Dermis blood vessel endothelial cell (primary cell): ENCODE data around the gene TLR6. TPM values are rescaled to one million over a fixed set of nuclear protein-coding genes. Genes with fewer than 3 reads are reported as not detected.
"Not testable (repeated sequence)": the region's sequence is repeated elsewhere in the genome, so short reads cannot be mapped to it uniquely, and the experiment has no call there.

Source experiments
- DNase-seq: peaks from one replicate; pipeline ENCODE4 v3.0.0; 2010
- total RNA-seq: library from RNA; depleted of rRNA; stranded (reverse); fragments of >200 nt; gene quantifications from 2 replicates; pipeline ENCODE4 v1.2.3, GENCODE V29; 2014

TLR6 gene
- total RNA-seq, 1 donor from 2014 or later = 0.17 TPM

DNA sequence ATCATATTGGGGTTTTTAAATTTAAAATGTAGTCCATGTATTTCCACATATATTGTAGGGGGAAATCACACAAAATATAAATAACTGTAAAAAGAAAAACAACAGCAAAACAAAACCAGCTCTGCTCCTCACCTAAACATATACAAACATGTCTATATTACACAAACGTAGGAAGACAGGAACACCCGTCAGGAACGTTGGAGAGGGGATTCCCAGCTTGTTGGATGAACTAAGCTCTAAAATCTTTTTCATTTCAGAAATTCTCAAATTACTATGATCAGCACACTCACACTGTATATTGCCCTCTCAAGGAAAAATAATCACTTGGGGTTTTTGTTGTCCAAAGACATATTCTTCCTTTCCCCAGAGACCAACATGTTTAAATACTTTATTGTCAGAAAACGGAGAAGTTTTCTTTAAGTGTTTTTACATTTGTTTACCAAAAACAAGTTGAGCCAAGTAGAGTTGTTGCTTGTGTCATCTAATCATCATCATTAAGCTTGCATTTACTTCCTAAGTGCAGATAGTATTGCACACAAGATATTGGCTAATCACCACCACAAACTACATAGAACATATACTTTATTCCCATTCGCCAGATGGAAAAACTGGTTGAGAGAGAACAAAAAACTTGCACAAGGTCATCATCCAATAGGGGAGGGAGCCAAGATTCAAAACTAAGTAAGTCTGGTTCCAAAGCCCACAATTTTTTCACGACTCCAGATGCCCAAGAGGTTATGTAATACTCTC lies 71.4 kb downstream of the TLR6 start:
- DNase-seq = no peak

DNA sequence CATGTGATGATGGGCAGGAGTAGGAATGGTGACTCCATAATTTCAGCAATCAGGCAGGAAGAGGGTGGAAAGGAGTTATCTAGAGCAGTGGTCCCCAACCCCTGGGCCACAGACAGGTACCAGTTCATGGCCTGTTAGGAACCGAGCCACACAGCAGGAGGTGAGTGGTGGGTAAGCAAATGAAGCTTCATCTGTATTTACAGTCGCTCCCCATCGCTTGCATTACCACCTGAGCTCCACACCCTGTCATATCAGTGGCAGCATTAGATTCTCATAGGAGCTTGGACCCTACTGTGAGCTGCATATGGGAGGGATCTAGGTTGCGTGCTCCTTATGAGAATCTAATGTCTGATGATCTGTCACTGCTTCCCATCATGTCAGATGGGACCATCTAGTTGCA lies 72.5 kb downstream of the TLR6 start:
- DNase-seq = no peak

DNA sequence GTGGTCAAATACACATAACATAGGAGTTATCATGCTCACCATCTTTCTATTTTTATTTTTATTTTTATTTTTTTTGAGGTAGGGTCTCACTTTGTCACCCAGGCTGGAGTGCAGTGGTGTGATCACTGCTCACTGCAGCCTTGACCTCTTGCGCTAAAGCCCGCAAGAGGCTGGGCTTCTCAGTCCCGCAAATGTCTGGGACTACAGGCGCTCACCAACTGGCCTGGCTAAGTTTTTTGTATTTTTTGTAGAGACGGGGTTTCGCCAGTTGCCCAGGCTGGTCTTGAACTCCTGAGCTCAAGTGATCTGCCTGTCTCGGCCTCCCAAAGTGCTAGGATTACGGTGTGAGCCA lies 73.5 kb downstream of the TLR6 start:
- no peak for DNase-seq

DNA sequence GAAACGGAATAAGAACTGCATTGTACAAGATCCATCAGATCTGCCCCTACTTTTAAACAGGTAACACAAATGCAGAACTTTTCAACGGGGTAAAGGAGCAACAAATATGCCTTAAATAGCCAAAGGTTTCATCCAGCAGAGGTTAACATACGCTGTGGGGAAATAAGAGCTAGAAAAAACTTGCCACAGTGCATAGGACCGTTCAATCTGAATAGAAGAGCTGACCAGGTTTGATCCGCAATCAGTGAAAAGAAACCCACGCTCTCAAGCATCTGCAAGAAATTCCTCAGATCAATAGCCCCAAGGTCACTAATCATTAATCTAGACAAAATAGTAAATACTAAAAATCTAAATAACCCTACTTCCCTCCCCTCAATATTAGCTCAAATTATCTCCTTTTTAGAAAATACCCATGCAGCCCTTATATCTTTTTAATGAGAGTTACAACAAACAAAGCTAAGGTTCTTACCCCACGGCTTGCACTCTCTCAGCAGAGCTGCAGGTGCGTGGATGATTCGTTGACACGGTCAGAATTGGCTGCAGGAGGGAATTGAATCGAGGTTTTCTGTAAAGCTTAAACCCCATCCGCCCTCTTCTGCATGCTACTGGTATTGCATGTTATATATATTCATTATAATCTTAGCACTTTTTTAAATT lies 74.0 kb downstream of the TLR6 start, which contains the start of gene TLR10:
Gene TLR10, minus strand, starts transcription at position 539 of the 657 bp plus-strand sequence. CDS start 7,400 bp downstream, outside the sequence.
- DNase-seq = peak; percentile 72

DNA sequence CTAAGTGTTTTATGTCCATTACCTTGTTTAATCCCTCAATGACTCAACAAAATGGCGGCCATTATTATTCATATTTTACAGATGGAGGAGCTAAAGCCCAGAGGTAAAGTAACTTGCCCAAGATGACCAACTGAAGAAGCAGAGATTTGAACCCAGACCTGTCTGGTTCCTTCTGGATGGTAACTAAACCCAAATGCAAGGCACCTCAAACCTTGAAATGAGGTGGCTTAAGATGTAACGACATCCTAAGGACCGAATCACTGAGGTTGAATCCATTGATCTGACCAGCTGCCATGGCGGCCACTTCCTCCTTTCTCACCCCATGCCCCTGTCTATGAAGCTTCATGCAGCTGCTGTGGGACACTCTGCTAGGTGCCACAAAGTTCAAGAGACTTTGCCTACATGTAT lies 74.8 kb downstream of the TLR6 start:
- DNase-seq = no peak

DNA sequence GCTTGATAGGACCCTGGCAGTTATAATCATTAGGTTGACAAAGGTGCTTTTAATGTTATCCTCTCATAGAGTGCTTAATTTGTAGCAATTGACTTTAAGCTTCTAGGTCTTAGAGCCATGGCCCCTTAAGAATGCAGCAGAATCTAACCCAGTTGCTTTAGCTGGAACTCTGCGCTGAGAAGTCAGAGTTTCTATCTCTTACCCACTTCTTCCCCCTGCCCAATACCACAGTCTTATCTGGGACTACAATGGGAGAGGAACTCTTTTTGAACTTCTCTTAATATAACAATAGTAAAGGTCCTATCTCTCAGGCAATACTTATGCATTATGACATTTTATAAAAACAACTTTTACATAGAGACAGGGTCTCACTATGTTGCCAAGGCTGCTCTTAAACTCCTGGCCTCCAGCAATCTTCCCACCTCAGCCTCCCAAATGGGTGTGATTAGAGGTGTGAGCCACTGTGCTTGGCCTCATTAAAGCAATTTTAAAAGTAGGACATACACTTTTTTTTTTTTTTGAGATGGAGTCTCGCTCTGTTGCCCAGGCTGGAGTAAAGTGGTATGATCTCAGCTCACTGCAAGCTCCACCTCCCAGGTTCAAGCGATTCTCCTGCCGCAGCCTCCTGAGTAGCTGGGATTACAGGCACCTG lies 75.7 kb downstream of the TLR6 start:
- no peak for DNase-seq

DNA sequence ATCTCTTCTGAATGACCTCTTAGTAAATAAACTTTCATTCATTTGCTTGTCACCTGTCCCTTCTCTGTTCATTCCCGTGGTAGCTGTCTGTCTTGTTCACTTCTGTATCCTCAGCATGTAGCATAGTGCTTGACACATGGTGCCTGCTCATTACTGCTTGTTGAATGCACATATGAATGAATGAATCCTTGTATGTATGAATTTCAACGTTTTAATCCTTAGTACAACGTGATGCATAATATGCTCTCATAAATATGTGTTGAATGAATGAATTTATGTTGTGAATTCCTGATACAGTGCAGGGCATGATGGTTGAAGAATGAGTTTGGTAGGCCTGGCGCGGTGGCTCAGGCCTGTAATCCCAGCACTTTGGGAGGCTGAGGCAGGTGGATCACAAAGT lies 76.8 kb downstream of the TLR6 start:
- DNase-seq = no peak

DNA sequence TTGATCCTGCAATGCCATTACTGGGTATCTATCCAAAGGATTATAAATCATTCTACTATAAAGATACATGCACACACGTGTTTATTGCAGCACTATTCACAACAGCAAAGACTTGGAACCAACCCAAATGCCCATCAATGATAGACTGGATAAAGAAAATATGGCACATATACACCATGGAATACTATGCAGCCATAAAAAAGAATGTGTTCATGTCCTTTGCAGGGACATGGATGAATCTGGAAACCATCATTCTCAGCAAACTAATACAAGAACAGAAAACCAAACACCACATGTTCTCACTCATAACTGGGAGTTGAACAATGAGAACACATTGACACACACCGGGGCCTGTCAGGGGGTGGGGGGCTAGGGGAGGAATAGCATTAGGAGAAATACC lies 78.7 kb downstream of the TLR6 start:
- DNase-seq = not testable (repeated sequence)

DNA sequence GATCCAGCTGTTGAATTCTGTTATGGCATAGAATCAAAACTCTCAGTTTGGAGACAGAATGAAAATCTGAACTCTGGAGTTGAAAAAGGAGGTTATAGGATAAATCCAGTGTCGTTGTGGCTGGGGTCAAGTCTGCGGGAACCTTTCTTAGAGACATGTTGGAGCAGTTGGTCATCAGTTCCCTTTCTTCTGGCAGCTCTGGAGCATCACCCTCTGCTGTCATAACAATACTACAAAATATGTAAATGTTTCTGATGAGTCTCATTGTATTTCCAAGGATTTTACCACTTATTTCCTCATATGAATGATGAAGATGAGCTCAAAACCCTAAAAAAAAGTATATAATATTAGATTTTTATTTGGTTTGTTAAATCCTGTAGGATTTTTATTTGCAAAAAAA lies 81.3 kb downstream of the TLR6 start:
- DNase-seq = no peak

DNA sequence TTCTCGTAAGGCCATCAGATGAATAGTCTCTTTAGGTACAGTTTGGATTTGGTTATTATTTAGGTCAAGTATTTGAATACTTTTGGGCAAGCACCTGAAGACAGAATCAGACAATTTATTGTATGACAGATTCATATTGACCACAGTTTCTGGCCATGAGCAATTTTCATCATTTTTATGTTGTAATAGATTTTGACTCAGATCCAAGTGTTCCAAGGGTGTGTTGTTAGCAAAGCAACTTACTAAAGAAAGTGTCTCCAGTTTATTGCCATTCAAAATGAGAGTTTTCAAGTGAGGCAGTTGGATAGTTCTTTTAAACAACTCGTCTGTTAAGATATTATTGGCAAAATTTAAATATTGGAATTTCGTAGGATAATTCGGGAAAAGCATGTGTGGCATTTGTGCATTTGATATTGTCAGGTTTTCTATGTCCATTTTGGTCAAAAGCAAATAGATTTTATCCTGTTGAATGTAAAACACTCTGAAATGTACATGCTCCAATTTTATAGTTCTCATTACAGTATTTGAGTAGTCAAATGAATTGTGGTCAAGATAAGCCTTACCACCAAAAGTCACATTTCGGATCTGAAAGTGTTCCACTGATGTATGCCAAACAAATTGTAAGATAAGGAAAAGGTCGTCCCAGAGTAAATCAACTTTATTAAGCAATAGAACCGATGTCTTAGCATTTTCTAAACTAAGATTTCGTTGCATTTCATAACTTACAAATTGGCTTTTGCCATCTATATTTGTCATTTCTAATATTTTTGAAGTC lies 82.2 kb downstream of the TLR6 start:
- DNase-seq = no peak

Other genes with a start within 250 kb of the TLR6 start
- gene KLF3, start 192.6 kb downstream of the TLR6 start, total RNA-seq = 26.4 and 32.7 TPM in 2 replicates
- not detected in 2 replicates for gene TLR10, start 73.8 kb downstream of the TLR6 start, total RNA-seq
- gene TLR1, start 52.0 kb downstream of the TLR6 start, total RNA-seq = 3.1 and 6.9 TPM in 2 replicates
- gene FAM114A1, start 11.0 kb upstream of the TLR6 start, total RNA-seq = 141 and 167 TPM in 2 replicates
- 0.34 and 0.74 TPM in 2 replicates for gene TMEM156, start 175.6 kb upstream of the TLR6 start, total RNA-seq
- 119 and 131 TPM in 2 replicates for gene KLHL5, start 205.4 kb upstream of the TLR6 start, total RNA-seq